Spleen (tissue), 11 donors: ENCODE results near the gene WDR13. TPM values are rescaled to one million over a fixed set of nuclear protein-coding genes. Genes with fewer than 3 reads are reported as not detected.
A peak's percentile ranks its signal among the peaks of the same experiment; 100 is the strongest.

Experiments used
- DNase-seq: peaks from one replicate; pipeline ENCODE4 v3.0.0-alpha.2; 2020
- H3K27ac ChIP-seq, 8 donors: fragments of 200-600 bp; sonication (generic) in 7 of 8; 1 replicate in 4 of 8; 2 replicates in 4 of 8; pipeline versions ENCODE4 v1.5.0 to v1.8.0; 2016 to 2021; ENCODE audit warnings: inconsistent platforms in 4 of 8, mild to moderate bottlenecking in 4 of 8, moderate library complexity in 1 of 8
- H3K27me3 ChIP-seq, 7 donors: fragments of 200-600 bp; sonication (generic) in 6 of 7; replicated peaks in 1 of 7; 1 replicate in 4 of 7; 2 replicates in 3 of 7; pipeline versions ENCODE4 v1.5.0 to v1.8.0; 2016 to 2021; ENCODE audit warnings: inconsistent platforms in 3 of 7, mild to moderate bottlenecking in 1 of 7
- H3K36me3 ChIP-seq, 6 donors: fragments of 200-600 bp; sonication (generic) in 5 of 6; 1 replicate in 4 of 6; 2 replicates in 2 of 6; pipeline versions ENCODE4 v1.5.0 to v1.8.0; 2016 to 2021; ENCODE audit warnings: inconsistent platforms in 2 of 6
- H3K4me1 ChIP-seq, 6 donors: fragments of 200-600 bp; sonication (generic) in 5 of 6; 1 replicate in 3 of 6; 2 replicates in 3 of 6; pipeline versions ENCODE4 v1.5.0 to v1.8.0; 2016 to 2021; ENCODE audit warnings: inconsistent platforms in 3 of 6
- H3K4me3 ChIP-seq, 8 donors: fragments of 200-600 bp; sonication (generic) in 7 of 8; 1 replicate in 4 of 8; 2 replicates in 4 of 8; pipeline versions ENCODE4 v1.5.0 to v1.8.0; 2016 to 2021; ENCODE audit warnings: inconsistent platforms in 4 of 8, mild to moderate bottlenecking in 4 of 8, moderate library complexity in 2 of 8
- H3K9me3 ChIP-seq, 8 donors: fragments of 200-600 bp; sonication (generic) in 7 of 8; 1 replicate in 4 of 8; 2 replicates in 4 of 8; pipeline versions ENCODE4 v1.5.0 to v1.8.0; 2016 to 2021; ENCODE audit warnings: inconsistent platforms in 4 of 8
- POLR2A ChIP-seq, 3 donors: fragments of 450-650 bp; IDR thresholded peaks; one replicate each; pipeline ENCODE4 v1.5.1; 2017; ENCODE audit warnings: antibody characterized with exemption in 3 of 3, mild to moderate bottlenecking in 1 of 3
- POLR2AphosphoS5 ChIP-seq, 3 donors: sonication (generic); formaldehyde crosslinking; IDR thresholded peaks; one replicate each; pipeline ENCODE4 v1.5.1; 2017; ENCODE audit warnings: antibody characterized with exemption in 3 of 3
- WGBS, 5 donors: extraction: QIAGEN DNeasy Blood & Tissue Kit in 3 of 5; methylation state at CpG; one replicate each; pipeline versions ENCODE4 v1.1.5 to v1.1.7; 2013 to 2018; 5-methylcytosine and 5-hydroxymethylcytosine counted together
- intact Hi-C: fragments of 100-400 bp; cut with DNase I; formaldehyde crosslinking; loops from one replicate; pipeline ENCODE4 v1.15.0; 2023; ENCODE audit warnings: low total_unique reads
- polyA plus RNA-seq, 3 donors: library from polyadenylated mRNA; stranded (reverse); fragments of 200-250 nt; gene quantifications; one replicate each; pipeline ENCODE4 v1.2.1, GENCODE V29; 2013
- total RNA-seq, 7 donors: library from RNA; depleted of rRNA in 3 of 7; stranded (reverse); fragments of >200 nt in 3 of 7; fragmentation: NEBNext Ultra II Directional in 4 of 7; extraction: Animal tissue kit (Norgen Biotek cat#: 25700) in 4 of 7; gene quantifications; one replicate each; pipeline versions ENCODE4 v1.1.0 to v1.2.1, GENCODE V29; 2016 to 2021
- TF ChIP-seq, protein P1 (sequence below), 11 experiments: fragments of 200-600 bp in 7 of 11; fragments of 450-650 bp in 4 of 11; sonication (generic) in 4 of 11; IDR thresholded peaks in 8 of 11; conservative IDR thresholded peaks in 3 of 11; 1 replicate in 7 of 11; 2 replicates in 4 of 11; pipeline versions ENCODE4 v1.4.0 to v1.8.0; 2016 to 2021; ENCODE audit warnings: antibody characterized with exemption in 11 of 11, inconsistent platforms in 4 of 11, mild to moderate bottlenecking in 1 of 11
- donor health status: healthy with polysubstance abuse.
- donor health status: DM: no; HTN: no; CAD: no; lungs with moderate emphysema.
- donor health status: DM: no; HTN: no; CAD: no.
- donor health status: Bipolar disorder and iron deficiency.
- donor health status: healthy.
- donor health status: DM: no; HTN: no; CAD: no.
- donor health status: DM: yes; HTN: yes; CAD: no.

The WDR13 gene
- total and polyA plus RNA-seq, 10 donors: 61.2 to 200 (median 85.4) TPM

DNA sequence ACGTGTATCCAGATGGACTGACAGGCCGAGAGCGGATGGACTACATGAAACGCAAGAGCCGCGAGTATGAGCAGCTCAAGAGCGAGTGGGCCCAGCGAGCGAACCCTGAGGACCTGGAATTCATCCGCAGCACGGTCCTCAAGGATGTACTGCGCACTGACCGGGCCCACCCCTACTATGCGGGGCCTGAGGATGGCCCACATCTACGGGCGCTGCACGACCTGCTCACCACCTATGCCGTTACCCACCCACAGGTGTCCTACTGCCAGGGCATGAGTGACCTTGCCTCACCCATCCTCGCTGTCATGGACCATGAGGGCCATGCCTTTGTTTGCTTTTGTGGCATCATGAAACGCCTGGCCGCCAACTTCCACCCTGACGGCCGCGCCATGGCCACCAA is 37.7 kb upstream of the WDR13 start:
- H3K9me3 ChIP-seq: no peaks in the 10 kb centered on the region
- no peak overlapping the region for H3K27ac ChIP-seq
- TF ChIP-seq POLR2A (IDR thresholded peaks at IDR 0.05) (no peak), POLR2AphosphoS5 (IDR thresholded peaks at IDR 0.05) (no peak)
- TF ChIP-seq, protein P1, sequence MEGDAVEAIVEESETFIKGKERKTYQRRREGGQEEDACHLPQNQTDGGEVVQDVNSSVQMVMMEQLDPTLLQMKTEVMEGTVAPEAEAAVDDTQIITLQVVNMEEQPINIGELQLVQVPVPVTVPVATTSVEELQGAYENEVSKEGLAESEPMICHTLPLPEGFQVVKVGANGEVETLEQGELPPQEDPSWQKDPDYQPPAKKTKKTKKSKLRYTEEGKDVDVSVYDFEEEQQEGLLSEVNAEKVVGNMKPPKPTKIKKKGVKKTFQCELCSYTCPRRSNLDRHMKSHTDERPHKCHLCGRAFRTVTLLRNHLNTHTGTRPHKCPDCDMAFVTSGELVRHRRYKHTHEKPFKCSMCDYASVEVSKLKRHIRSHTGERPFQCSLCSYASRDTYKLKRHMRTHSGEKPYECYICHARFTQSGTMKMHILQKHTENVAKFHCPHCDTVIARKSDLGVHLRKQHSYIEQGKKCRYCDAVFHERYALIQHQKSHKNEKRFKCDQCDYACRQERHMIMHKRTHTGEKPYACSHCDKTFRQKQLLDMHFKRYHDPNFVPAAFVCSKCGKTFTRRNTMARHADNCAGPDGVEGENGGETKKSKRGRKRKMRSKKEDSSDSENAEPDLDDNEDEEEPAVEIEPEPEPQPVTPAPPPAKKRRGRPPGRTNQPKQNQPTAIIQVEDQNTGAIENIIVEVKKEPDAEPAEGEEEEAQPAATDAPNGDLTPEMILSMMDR (IDR thresholded peaks at IDR 0.05 in 8 of 11, conservative IDR thresholded peaks at IDR 0.05 in 3 of 11): no peak
- intact Hi-C loops: no loop called here
- H3K36me3 ChIP-seq: peaks cover 0 to 93% (median 29%) of the 10 kb centered on the region in 6 donors
- H3K4me3 ChIP-seq: no peak overlapping the region
- H3K4me1 ChIP-seq: no peaks in the 10 kb centered on the region
- H3K27me3 ChIP-seq: no peaks in the 10 kb centered on the region
- 94 to 97% (median 97%) methylated on average over 21 to 24 of the region's 24 CpGs for WGBS, 5 donors
- DNase-seq: no peak

DNA sequence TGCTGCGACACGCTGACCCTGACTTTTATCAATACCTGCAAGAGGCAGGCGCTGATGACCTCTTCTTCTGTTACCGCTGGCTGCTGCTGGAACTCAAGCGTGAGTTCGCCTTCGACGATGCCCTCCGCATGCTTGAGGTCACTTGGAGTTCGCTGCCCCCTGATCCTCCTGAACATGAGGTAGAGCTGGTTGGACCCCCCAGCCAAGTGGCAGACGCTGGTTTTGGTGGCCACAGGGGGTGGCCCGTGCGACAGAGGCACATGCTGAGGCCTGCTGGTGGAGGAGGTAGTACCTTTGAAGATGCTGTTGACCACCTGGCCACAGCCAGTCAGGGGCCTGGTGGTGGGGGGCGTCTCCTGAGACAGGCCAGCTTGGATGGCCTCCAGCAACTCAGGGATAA is 37.2 kb upstream of the WDR13 start:
- WGBS, 5 donors: 90 to 97% (median 95%) methylated on average over 5 to 14 of the region's 14 CpGs
- H3K4me3 ChIP-seq: no peak overlapping the region
- no peak overlapping the region for H3K27ac ChIP-seq
- no peak for DNase-seq
- TF ChIP-seq, protein P1 (IDR thresholded peaks at IDR 0.05 in 8 of 11, conservative IDR thresholded peaks at IDR 0.05 in 3 of 11): no peak
- no peak for TF ChIP-seq POLR2A (IDR thresholded peaks at IDR 0.05)
- no peak for TF ChIP-seq POLR2AphosphoS5 (IDR thresholded peaks at IDR 0.05)
- peaks cover 0 to 89% (median 29%) of the 10 kb centered on the region in 6 donors for H3K36me3 ChIP-seq
- intact Hi-C loops: no loop called here
- H3K27me3 ChIP-seq: no peaks in the 10 kb centered on the region
- H3K9me3 ChIP-seq: no peaks in the 10 kb centered on the region
- H3K4me1 ChIP-seq: no peaks in the 10 kb centered on the region

DNA sequence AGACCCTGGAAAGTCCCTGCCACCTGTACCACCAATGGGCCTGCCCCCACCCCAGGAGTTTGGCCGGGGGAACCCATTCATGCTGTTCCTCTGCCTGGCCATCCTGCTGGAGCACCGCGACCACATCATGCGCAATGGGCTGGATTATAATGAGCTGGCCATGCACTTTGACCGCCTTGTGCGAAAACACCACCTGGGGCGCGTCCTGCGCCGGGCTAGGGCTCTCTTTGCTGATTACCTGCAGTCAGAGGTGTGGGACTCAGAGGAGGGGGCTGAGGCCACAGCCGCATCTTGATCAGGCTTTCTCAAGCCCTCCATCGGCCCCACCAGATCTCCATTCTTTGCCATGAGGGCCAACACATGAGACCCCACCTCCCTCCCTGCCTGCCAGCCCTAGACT is 36.6 kb upstream of the WDR13 start:
- WGBS, 5 donors: 94 to 97% (median 94%) methylated on average over 12 of the region's 12 CpGs; no CpG with 5 or more reads in 1 of the 5 donors
- intact Hi-C loops: no loop called here
- no peak overlapping the region for H3K27ac ChIP-seq
- H3K9me3 ChIP-seq: no peaks in the 10 kb centered on the region
- no peak overlapping the region for H3K4me3 ChIP-seq
- no peaks in the 10 kb centered on the region for H3K4me1 ChIP-seq
- H3K27me3 ChIP-seq: no peaks in the 10 kb centered on the region
- H3K36me3 ChIP-seq: peaks cover 0 to 83% (median 27%) of the 10 kb centered on the region in 6 donors
- TF ChIP-seq POLR2A (IDR thresholded peaks at IDR 0.05) (no peak), POLR2AphosphoS5 (IDR thresholded peaks at IDR 0.05) (peak in 1 of 3 donors; percentile 12)
- no peak for DNase-seq

DNA sequence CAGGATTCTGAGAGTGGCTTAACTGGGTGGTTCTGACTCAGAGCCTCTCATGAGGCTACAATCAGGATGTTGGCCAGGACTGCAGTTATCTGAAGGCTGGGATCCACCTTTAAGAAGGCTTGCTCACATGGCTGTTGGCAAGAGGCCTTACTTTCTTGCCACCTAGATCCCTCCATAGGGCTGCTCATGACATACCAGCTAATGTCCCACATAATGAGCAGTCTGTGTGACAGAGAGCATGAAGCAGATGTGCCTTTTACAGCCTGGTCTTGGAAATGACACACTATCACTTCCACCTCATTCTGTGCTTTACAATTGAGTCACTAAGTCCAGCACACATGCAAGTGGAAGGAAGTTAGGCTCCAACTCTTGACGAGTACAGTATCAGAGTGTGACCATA is 27.3 kb upstream of the WDR13 start:
- Histone ChIP-seq H3K27me3 (no peaks in the 10 kb centered on the region), H3K9me3 (no peaks in the 10 kb centered on the region), H3K27ac (peak overlapping the region in 1 of 8 donors; percentile 12), H3K4me3 (no peak overlapping the region), H3K36me3 (peaks cover 0 to under 1% (median 0%) of the 10 kb centered on the region in 6 donors), H3K4me1 (peaks cover 0 to under 1% (median 0%) of the 10 kb centered on the region in 6 donors)
- TF ChIP-seq POLR2AphosphoS5 (IDR thresholded peaks at IDR 0.05): peak in 1 of 3 donors; percentile 29
- TF ChIP-seq, protein P1 (IDR thresholded peaks at IDR 0.05 in 8 of 11, conservative IDR thresholded peaks at IDR 0.05 in 3 of 11): no peak
- 40 to 63% (median 54%) methylated on average over 1 of the region's 1 CpG; no CpG with 5 or more reads in 1 of the 5 donors for WGBS, 5 donors
- intact Hi-C loops: no loop called here
- DNase-seq: no peak
